Glomerular visceral epithelial cell (primary cell): ENCODE data around the gene PPP6R3.
A peak's percentile ranks its signal among the peaks of the same experiment; 100 is the strongest.
"Not testable (repeated sequence)": the region's sequence is repeated elsewhere in the genome, so short reads cannot be mapped to it uniquely, and the experiment has no call there.

Source experiments
- DNase-seq: peaks from one replicate; pipeline ENCODE4 v3.0.0-alpha.2; 2016; ENCODE audit errors: extremely low spot score

Gene PPP6R3

DNA sequence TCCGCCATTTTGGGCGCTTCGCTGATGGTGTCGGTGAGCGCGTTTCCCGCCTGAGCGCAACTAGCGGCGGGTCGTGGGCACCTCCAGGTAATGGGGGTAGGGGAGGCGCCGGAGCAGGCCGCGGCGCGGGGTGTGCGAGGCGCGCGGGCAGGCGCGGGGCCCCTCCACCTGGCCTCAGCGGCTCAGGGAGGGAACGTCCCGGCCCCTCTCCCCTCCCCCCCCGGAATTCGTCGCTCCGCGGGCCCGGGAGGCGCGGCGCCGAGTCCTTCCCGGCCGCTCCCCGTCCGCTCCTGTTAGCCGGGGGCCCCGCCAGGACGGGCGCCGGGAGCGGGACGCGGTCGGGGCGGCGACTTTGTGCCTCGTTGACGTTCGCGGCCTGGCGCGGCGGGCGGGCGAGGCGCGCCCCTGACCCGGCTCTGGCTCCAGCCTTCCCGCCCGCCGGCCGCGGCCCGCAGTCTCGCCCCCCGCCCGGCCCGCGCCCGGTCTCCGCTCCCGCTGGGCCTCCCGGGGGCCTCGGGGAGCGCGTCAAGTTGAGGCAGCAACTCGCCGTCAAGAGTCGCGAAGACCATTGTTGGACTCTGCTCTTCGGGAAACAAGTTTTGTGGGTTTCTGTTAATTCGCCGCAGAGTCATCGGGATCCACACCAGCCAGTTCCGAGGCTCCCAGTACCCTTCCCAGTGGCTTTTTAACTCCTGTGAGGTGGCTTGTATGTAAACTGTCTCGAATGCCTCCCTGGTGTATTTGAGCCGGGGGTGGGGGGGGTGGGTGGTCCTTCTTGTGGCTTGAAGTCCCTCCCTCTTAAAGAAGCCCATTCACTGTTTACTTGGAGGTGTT, at the start of gene PPP6R3:
TSS of gene PPP6R3 (plus strand) at position 12 of the 834 bp plus-strand sequence. CDS start 76,913 bp downstream, outside the sequence.
- peak; percentile 40 for DNase-seq

DNA sequence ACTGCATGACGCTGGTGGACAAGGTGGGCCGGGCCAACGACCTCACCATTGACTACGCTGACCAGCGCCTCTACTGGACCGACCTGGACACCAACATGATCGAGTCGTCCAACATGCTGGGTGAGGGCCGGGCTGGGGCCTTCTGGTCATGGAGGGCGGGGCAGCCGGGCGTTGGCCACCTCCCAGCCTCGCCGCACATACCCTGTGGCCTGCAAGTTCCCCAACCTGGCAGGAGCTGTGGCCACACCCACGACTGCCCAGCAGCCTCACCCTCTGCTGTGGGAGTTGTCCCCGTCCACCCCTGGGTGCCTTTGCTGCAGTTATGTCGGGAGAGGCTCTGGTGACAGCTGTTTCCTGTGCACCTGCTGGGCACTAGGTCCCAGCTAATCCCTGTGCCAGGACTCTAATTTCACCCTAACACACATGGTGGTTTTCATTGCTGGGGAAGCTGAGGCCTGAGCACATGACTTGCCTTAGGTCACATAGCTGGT, 49.0 kb upstream of the PPP6R3 start:
- DNase-seq, result no peak

DNA sequence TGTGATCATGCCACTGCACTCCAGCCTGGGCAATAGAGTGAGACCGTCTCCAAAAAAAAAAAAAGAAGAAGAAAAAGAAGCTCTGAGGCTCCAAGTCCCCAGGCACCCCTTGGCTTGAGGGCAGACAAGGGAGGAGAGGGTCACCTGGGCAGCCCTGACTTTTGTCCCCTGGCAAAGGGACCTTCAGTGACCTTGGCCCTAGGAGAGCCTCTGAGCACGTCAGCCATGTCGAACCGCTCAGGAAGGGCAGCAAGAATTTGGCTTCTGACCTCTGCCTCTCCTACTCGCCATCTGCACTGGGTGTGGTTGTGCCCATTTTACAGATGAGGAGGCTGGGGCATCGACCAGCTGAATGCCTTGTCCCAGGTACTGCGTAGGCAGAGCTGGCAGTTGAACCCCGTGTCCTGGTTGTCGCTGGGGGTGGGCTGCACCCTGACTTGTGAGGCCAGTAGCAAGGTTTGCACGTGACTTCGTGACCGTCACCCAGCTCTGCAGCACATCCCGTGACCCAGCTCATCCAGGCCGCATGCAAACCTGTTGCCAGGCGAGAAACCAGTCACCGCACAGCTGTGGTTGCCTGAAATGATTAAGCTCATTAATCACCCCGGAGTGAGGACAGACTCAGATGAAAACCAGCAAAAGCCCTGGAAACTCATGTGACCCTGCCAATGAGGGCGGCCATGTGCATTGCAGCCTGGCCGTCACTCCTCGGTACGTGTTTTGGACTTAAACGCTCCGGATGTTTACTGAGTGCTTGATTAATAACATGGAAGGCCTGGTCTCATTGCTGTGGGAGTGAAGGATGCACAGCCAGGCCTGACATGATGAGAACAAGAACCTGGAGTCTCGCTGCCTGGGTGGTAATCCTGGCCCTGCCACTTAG, 47.7 kb upstream of the PPP6R3 start:
- peak; percentile 9 for DNase-seq

DNA sequence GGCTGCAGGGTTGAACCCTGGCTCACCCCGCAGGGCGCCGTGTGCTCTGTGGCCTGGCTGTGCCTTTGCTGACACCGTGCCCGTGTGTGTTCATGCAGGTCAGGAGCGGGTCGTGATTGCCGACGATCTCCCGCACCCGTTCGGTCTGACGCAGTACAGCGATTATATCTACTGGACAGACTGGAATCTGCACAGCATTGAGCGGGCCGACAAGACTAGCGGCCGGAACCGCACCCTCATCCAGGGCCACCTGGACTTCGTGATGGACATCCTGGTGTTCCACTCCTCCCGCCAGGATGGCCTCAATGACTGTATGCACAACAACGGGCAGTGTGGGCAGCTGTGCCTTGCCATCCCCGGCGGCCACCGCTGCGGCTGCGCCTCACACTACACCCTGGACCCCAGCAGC, 47.0 kb upstream of the PPP6R3 start:
- no peak for DNase-seq

- DNase-seq, result no peak
Observed at GRCh38 chr11:68414496-68415221, 45.9 kb upstream of the PPP6R3 start.

DNA sequence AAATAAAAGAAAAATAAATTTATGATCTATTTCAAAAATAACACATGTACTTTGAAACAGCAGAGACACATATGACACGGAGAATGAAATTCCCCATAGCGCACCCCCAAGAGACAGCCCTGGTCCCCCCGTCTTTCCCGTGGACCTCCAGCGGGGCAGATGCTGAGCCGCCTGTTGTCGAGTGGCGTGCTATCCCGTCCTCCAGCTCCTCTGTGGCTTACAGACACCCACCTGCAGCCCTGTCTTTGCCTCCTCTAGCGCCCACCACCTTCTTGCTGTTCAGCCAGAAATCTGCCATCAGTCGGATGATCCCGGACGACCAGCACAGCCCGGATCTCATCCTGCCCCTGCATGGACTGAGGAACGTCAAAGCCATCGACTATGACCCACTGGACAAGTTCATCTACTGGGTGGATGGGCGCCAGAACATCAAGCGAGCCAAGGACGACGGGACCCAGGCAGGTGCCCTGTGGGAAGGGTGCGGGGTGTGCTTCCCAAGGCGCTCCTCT, 44.4 kb upstream of the PPP6R3 start:
- no peak for DNase-seq

- DNase-seq, result no peak
Observed at GRCh38 chr11:68418648-68419047, 41.9 kb upstream of the PPP6R3 start.

DNA sequence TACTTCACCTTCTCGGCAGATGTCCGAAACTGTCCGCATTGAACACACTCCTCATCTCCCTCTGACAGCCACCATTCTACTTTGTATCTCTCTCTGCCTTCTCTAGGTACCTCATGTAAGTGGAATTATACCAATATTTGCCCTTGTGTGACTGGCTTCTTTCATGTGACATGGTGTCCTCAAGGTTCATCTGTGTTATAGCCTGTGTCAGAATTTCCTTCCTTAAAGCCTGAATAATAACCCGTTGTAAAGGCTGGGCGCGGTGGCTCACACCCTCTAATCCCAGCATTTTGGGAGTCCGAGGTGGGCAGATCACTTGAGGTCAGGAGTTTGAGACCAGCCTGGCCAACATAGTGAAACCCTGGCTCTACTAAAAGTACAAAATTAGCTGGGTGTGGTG, 40.4 kb upstream of the PPP6R3 start:
- no peak for DNase-seq

DNA sequence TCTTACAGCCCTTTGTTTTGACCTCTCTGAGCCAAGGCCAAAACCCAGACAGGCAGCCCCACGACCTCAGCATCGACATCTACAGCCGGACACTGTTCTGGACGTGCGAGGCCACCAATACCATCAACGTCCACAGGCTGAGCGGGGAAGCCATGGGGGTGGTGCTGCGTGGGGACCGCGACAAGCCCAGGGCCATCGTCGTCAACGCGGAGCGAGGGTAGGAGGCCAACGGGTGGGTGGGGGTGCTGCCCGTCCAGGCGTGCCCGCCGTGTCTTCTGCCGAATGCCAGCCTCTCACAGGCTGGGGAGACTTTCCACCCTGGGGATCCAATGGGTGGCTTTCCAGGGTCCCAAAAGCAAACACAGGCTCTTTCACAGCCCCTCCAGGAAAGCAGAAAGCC, 37.1 kb upstream of the PPP6R3 start:
- no peak for DNase-seq

DNA sequence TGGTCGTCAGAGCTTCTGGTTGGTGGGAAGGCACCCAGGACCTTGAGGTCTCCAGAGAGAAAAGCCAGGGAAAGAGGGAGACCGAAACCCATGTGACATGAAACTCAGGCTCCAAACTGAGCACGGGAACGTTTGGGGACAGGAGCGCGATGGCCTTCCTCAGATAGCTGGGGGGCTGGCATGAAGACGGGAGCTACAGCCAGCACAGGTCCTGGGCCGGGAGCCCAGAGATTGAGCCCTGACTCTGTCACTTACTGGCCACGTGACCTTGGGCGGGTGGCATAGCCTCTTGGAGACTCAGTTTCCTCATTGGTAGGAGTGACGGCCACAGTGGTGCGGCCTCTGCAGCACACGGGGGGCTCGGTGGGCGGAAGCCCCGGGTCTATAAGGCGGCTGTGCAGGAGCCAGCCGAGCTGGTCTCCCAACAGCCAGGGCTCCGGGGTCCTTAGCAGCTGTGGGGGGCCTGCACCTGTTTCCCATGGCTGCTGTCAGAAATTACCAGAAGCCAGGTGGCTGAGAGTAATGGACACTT, 36.4 kb upstream of the PPP6R3 start:
- DNase-seq, result no peak

DNA sequence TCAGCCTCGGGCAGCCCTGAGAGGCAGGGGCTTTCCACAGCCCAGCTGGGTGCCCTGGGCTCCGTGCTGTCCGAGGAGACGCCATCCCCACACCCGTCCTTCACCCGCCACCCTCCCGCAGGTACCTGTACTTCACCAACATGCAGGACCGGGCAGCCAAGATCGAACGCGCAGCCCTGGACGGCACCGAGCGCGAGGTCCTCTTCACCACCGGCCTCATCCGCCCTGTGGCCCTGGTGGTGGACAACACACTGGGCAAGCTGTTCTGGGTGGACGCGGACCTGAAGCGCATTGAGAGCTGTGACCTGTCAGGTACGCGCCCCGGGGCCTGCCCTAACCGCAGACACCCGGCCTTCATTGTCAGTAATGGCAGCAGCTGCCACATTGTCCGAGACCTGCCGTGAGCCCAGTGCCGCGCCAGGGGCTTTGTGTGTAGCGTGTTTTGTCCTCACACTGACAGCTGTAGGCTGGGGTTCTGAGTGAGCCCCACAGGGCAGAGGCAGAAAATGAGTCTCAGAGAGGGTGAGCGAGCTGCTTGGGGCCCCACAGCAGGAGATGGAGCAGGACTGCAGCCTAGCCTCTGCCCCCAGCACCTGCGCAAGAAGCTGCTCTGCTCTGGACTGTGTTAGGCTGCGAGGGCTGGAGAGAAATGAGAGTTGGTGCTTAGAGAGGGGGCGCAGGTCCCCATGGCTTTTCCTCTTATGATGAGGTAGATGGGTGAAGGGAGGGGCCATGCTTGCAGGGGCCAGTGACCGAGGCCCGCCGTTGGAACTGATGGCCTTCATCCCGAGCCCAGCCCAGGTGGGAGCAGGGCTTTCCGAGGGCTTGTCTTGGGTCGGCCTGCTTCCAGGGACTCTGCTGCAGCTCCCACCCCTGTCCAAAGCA, 35.3 kb upstream of the PPP6R3 start:
- DNase-seq, result no peak

- DNase-seq, result no peak
Observed at GRCh38 chr11:68425866-68426380, 34.6 kb upstream of the PPP6R3 start.

- DNase-seq, result no peak
Observed at GRCh38 chr11:68429661-68430060, 30.9 kb upstream of the PPP6R3 start.

DNA sequence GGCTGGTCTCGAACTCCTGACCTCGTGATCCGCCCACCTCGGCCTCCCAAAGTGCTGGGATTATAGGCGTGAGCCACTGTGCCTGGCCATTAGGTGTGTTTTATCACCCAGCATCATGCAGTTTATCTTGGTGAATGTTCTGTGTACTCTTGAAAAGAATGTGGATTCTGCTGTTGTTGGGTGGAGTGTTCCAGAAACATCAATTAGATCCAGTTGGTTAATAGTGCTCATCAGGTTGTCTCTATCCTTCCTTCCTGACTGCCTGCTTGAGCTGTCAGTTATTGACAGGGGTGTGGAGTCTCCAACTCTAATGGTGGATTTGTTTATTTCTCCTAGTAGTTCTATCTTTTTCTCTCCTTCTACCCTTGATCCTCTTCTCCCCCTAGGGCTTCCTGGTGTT, 30.2 kb upstream of the PPP6R3 start:
- DNase-seq, result no peak

- DNase-seq, result no peak
Observed at GRCh38 chr11:68430801-68431200, 29.8 kb upstream of the PPP6R3 start.

DNA sequence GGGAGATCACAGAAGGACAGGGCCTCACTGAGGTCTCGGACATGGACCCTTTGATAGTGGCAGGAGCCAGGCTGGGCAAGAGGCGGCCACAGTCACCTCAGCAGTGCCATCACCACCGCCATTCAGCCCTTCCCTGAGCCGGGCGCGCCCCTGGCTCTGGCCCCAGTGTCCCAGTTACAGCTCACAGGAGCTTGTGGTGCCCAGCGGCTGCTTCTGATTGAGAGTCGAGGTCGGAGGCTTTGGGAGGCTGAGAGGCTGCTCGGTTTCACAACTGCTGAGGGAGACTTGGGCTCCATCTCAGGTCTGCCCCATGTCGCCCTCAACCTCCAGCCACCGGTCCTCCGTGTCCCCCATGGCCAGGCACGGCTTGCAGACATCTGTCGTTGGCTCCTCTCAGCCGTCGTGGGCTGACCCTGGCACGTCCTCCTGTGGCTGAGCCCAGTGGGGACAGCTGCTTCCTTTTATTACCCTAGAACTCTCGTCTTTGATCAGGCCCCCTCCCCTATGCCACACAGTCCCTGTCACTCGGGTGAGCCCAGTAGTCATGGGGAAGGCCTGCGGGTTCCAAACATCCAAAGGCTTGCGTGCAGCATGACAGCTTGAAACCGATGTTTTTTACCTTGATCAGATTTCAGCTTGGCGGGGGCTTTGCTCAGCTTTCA, 28.4 kb upstream of the PPP6R3 start:
- no peak for DNase-seq

DNA sequence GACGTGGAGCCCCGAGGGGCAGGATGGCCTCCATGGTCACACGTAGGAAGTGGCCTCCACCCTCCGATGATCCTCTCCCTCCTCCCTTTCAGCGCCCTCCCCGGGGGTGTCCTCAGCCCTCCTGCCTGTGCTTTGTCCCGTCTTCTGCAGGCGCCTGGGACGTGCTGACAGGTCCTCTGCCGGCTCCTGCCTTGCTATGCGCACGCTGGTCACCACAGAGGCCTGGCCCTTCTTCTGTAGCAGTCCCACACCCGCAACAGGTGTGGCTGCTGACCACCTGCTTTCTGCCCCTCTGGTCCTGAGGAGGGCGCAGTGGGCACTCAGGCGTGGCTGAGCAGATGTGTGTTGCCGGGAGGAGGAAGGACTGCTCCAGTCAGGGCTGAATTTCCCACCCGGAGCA, 27.7 kb upstream of the PPP6R3 start:
- no peak for DNase-seq

DNA sequence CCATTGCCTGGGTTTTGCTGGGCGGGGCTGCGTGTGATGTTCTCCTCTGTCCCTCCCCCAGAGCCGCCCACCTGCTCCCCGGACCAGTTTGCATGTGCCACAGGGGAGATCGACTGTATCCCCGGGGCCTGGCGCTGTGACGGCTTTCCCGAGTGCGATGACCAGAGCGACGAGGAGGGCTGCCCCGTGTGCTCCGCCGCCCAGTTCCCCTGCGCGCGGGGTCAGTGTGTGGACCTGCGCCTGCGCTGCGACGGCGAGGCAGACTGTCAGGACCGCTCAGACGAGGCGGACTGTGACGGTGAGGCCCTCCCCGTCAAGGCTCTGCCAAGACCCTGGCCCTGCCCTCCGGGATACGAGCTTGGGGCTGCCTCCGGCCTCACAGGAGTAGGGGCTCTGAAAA, 27.0 kb upstream of the PPP6R3 start:
- no peak for DNase-seq

DNA sequence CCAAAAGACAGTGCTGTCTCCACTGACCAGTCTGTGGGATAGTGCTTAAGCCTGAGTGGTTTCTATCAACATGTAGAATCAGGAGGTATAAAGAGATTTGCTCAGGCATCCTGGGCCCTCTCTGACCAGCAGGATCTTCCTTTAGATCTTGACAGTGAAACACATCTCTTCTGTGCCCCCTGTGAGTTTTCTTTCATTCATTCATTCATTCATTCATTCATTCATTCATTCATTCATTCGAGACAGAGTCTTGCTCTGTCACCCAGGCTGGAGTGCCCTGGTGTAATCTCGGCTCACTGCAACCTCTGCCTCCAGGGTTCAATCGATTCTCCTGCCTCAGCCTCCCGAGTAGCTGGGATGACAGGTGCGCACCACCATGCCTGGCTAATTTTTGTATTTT, 26.4 kb upstream of the PPP6R3 start:
- DNase-seq, result not testable (repeated sequence)
